GM12865 (cell line): ENCODE results near the gene AKR1C4.

Experiments used
- DNase-seq: peaks from one replicate; pipeline ENCODE4 v3.0.0; 2010; ENCODE audit warnings: low read depth
- H3K4me3 ChIP-seq: 2 replicates; pipeline ENCODE4 v1.5.1; 2011; ENCODE audit warnings: mild to moderate bottlenecking, low read depth, low read length, control low read depth
- TF ChIP-seq, protein P1 (sequence below): IDR thresholded peaks from 2 replicates; pipeline ENCODE4 v1.5.1; 2011; ENCODE audit warnings: low read length, control low read depth, low read depth, inconsistent platforms; ENCODE audit not compliant: insufficient read depth; ENCODE audit errors: missing control alignments

Gene AKR1C4

DNA sequence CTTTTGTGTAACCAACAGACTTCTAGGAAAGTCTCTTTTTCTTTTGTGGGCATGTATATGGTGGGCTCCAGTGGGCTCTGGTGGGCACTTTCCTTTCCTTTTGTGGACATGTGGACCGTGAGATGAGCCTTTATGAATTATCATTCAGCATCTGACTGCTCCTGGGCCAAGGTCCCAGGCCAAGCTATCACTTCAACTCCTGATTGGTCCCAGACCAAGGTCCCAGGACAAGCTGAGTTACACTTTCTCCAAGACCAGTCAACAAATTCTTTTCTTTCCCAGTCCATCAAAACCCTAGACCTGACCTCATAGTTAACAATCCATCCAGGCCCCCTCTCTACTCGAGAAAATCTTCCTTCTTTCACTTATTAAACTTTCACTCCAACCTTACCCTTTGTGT, 12.7 kb upstream of the AKR1C4 start:
- no peak for DNase-seq
- H3K4me3 ChIP-seq: no peak overlapping the region
- TF ChIP-seq, protein P1, sequence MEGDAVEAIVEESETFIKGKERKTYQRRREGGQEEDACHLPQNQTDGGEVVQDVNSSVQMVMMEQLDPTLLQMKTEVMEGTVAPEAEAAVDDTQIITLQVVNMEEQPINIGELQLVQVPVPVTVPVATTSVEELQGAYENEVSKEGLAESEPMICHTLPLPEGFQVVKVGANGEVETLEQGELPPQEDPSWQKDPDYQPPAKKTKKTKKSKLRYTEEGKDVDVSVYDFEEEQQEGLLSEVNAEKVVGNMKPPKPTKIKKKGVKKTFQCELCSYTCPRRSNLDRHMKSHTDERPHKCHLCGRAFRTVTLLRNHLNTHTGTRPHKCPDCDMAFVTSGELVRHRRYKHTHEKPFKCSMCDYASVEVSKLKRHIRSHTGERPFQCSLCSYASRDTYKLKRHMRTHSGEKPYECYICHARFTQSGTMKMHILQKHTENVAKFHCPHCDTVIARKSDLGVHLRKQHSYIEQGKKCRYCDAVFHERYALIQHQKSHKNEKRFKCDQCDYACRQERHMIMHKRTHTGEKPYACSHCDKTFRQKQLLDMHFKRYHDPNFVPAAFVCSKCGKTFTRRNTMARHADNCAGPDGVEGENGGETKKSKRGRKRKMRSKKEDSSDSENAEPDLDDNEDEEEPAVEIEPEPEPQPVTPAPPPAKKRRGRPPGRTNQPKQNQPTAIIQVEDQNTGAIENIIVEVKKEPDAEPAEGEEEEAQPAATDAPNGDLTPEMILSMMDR: no peak

DNA sequence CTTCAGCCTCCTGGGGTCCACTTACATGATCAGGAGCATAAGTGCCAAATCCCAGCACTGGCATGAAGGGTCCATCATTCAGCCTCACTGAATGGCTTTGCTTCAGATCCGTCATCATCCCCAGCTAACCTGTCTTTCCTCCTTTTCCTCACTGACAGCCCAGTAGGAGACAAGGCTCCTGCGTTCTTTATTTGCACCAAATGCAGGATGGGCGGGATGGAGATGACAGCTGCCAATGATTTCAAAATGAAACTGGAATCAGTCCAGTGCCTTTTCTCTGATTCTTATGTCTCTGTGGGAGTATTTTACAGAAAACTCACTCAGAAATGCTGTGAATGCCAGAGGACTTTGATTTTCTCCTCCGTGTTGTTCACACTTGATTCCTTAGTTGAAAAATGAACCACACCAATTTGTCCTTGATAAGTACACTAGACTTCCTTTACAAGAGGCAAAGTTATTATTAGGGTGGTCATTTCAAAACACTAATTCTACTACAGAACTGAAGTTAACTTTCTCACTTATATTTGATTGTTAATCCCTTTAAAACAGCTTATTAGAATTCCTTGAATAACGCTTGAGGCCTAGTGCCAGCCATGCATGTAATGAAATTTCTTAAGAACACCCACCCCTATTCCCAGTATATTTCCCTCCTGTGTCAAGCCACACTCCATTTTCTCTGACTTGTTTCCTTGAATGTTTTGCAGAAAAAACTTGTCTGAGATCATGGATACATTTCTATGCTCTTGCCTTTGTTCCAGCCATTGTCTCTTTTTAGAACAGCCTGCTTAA, 11.5 kb upstream of the AKR1C4 start, which contains the start of gene AKR1C8:
Gene AKR1C8, minus strand, starts transcription at position 164 of the 789 bp plus-strand sequence. Its CDS starts 46 bp downstream, at position 118.
- H3K4me3 ChIP-seq: no peak within 1 kb of the TSS
- TF ChIP-seq, protein P1: no peak
- DNase-seq: no peak

DNA sequence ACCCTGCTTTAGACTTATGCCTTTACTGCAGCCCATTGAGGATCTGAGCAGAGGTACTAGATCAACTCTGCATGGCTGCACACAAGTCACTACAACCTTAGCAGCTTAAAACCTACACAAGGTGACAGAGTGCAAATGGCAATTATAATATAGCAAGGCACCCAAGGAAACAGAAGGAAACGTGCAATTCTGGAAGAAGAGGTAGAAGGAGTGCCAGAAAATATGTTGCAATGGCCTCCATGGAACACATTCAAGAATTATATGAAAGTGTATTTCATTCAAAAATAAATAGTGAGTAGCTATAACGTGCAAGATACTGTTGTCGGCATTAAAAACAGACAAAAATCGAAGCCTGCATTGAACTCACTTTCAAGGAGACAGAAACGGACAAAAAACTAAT, 8.8 kb upstream of the AKR1C4 start:
- H3K4me3 ChIP-seq: no peak overlapping the region
- no peak for DNase-seq
- TF ChIP-seq, protein P1: no peak

DNA sequence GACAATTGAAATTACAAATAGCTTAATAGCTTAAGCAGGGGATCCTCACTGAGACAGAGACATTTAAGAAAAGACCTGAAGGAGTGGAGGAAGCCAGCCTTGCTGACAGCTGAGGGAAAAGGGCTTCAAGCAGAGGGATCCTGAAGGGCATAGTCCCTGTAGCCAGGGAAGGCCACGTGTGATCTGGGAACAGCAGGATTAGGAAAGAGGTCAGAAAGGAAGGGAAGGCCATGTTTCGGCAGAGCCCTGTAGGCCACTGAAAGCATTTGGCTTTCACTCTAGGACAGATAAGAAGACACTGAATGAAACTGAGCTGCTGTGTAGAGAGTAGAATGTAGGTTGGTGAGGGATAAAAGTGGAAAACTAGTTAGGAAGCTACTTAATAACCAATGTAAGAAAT, 8.3 kb upstream of the AKR1C4 start:
- DNase-seq: no peak

GRCh38 chr10:5194431-5194830, 2.2 kb upstream of the AKR1C4 start:
- DNase-seq: no peak
- no peak overlapping the region for H3K4me3 ChIP-seq
- TF ChIP-seq, protein P1: no peak

More for the DNA sequence above, 8.3 kb upstream of the AKR1C4 start:
- H3K4me3 ChIP-seq: no peak overlapping the region
- TF ChIP-seq, protein P1: no peak

GRCh38 chr10:5195727-5196374, 786 bp upstream of the AKR1C4 start:
- DNase-seq: no peak
- TF ChIP-seq, protein P1: no peak
- H3K4me3 ChIP-seq: no peak overlapping the region

DNA sequence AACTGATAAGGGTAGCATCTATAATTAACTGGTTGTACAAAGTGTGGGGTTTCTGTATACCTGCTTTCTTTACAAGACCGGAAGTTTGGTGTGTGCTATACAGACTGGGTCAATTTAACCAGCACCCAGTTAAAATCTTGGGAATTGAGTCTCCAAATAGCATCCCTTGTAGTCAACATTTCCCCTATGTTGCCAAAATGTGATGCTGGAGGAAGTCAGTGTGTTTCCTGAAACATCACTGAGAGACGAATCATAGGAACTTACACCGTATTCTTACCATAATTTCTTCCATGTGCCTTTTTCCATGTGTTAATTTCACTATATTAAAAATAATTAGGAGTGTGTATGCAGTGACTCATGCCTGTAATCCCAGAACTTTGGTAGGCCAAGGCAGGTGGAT, 1.7 kb downstream of the AKR1C4 start:
- no peak for DNase-seq
- TF ChIP-seq, protein P1: no peak
- no peak overlapping the region for H3K4me3 ChIP-seq
